ACHN (cell line): ENCODE results near the gene CCDC47.
A peak's percentile ranks its signal among the peaks of the same experiment; 100 is the strongest.

Source experiments
- DNase-seq: peaks from one replicate; pipeline ENCODE4 v3.0.0-alpha.2; 2015
- in situ Hi-C: cut with HindIII; loops from 2 replicates; pipeline ENCODE4 v1.10.0; 2017; ENCODE audit warnings: low sequenced_read_pairs, low pct_ligation_motif_present, low pct_unique_long_range_greater_than_20kb

CCDC47 gene

DNA sequence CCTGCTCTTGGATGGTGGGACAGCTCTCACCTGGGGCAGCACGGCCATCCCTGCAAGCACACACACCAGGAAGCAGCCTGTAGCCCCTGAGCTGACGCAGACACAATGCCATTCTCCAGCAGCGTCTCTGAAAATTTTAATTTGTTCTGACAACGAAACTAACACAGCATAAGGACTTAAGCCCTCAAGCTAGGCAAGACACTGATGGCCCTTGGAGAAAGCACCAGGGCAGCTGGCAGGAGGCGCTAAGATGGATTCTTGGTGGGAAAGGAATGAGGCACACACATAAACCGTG lies 70.7 kb downstream of the CCDC47 start:
- no peak for DNase-seq
- in situ Hi-C loops, result no loop called here

DNA sequence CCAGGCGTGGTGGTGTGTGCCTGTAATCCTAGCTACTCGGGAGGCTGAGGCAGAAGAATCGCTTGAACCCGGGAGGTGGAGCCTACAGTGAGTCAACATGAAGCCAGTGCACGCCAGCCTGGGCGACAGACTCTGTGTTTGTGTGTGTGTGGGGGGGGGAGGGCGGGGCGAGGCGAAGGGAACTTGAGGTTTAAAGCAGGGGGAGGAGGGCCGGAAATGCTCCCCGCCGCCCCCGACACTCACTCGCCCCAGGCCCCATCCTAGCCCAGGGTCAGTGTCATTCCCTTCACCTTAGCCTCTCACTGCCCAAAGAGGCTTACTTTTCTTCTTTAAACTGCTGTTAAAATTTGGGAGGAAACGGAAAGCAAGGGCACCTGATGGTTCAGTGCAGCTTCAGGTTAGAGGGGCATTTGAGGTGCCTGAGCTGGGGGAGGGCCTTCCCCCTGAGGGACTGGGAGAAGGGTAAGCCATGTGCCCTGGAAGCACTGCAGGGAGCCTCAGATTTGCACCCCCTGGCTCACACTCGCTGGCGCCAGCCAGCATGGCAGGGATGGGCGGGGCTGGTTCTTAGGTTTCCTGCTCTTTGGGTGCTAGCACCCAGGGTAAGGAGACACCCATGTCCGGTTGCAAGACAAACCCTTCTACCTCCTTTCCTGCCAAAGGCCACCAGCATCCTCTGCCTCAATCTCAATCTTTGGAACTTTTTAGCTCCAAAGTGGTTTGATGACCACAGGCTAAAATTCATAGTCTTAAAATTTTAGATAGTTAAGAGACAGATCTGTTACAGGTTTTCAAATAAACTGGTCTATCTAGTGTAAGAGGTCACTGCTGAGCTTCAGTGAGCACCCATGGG lies 71.3 kb downstream of the CCDC47 start:
- no peak for DNase-seq
- in situ Hi-C loops, result no loop called here

DNA sequence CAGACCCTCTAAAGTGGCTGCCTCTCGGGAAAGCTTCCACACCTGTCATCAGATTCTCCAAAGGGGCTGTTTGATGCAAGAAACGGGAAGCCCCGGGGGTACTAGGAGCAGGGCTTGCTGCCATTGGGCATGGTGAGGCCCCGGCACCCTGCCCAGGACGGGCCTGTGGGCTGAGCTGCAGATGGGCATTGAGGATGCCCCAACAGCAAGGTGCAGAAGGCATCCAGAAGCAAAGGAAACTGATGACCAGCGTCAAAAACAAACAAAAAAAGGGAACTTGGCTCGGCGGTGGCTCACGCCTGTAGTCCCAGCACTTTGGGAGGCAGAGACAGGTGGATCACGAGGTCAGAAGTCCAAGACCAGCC lies 72.0 kb downstream of the CCDC47 start:
- in situ Hi-C loops, result no loop called here
- no peak for DNase-seq

DNA sequence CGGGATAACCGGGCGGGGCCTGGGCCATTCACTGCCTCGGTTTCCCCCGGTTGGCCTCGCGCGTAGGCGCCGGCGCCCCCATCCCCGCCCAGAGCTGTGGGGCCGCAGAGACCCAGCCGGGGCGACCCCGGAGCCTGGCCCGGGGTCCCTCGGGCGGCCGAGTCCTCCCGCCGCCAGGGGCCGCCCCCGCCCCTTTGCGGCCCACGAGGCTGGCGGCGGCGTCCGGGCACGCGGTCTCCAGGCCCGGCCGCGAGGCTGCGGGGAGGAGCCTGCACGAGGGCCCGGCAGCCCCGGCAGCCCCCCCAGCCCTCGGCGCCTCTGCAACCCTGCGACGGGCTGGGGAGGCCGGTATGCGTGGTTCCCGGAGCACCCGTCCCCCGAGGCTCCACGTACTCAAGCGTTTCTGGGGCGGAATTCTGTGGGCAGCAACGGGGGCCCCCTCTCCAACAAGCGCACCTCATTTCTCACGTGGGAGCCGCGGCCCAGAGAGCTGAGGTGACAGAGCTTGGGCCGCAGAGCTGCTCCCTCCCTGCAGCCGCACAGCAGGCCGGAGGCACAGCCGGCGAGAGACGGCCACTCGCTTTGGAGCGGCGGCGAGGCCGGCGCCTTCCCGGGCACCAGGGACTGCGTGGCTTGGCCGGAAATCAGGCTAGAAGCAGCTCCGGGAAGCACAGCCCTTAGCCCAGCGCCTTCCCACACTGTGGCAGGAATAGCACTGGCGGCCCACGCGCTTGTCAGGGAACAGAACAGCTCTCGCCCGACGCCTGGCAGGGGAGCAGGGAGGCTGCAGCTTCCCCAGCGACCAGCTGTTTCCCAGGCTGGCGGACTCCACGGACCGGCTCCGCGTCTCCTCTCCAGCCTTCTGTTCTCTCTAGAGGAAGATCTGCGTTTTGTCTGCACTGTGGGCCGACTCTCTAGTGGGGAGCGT lies 72.6 kb downstream of the CCDC47 start:
- no peak for DNase-seq
- in situ Hi-C loops, result no loop called here

DNA sequence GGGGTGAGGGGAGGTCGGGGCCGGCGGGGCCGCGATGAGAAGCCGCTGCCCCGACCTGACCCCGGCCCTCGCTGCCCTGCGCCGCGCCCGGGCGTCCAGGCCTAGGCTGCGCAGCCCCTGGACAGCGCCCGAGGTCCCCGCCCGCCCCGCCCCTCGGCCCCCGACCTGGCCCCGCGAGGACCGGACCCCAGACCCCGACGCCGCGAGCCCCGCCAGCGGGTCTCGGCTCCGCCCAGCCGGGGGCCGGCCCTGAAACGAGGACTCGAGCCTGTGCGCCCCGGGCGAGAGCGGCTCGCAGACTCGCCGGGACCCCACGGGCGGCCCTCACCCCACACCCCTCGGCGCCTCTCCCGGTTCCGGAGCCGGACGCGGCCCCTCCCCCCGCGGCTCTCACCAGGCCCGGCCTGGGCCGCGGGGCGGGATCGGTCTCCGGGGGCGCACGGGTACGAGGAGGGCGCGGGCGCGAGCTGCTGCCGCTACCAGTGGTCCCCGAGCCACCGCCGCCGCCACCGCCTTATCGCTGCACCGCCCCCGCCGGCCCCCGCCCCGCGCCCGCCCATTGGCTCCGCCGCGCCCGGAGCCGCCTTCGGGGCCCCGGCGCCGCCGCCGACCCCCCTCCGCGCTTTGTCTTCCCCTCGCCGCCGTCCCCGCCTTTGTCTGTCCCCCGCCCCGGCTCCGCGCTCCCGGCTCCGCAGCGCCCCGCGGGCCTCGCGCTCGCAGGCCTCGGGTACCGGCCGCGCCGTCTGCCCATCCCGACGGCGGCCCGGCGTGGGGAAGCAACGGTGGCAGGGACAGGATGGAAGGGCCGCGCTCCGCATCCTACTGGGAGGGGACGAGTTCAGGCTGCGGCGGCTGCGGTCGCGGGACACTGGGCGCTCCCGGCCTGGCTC lies 73.5 kb downstream of the CCDC47 start, which contains the start of gene LIMD2:
Gene LIMD2 (minus strand): TSS at position 488 of the 890 bp plus-strand sequence. CDS start 827 bp downstream, outside the sequence.
- DNase-seq, result peak; percentile 48
- in situ Hi-C loops, result no loop called here

DNA sequence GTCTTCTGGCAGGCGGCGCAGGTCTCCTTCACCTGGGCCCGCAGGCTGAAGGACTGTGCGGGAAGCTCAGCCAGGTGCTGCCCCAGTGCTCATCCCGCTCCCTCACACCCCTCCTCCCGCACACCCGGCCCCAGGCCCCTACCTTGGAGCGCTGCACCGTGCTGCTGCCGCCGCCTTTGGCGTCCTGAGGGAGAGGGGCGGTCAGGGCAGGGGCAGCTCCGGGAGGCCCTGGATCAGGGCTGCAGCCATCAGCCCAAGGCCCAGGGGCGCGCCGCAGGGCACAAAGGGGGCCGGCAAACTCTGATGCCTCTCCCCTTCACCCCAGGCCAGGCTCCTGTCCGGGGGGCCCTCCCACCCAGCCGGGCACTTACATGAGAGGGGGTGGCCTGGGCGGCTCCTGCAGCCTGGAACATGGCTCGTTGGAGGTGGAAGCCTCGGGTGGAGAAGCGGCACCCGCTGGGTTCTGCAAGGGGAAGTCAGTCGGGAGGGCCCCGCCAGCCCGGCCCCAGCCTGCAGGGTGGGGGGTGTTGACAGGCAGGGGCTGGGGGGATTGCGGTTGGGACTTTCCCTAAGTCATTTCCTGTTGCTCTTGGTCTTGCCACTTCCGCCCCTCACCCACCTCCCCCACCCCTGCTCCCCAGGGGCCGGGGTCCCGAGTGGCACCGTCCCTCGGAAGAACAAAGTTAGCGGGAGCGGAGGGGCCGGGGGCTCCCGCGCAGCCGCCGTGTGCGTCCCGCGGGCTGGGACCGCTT lies 74.3 kb downstream of the CCDC47 start:
- DNase-seq, result no peak
- in situ Hi-C loops, result no loop called here

DNA sequence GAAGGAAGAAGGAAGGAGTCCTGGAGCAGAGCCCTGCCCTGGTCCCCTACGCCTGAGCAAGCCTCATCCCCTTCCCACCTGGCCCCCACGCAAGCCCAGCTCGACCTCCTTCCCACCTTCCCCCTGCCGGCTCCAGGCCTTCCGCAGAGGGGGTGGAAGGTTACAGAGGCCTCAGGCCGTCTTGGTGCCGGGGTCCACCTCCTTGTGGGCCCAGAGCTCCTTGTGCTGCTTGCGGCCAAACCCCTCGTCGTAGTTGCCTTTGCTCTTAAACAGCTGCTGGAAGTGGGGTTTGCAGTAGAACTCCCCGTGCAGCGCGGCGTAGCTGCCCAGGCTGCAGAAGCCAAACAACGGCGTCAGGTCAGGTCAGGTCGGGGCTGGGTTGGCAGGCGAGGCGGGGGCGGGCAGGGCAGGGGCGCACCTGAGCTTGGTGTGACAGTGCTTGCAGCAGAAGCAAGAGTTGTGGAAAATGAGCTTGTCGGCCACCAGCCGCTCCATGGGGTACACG lies 75.0 kb downstream of the CCDC47 start:
- DNase-seq, result no peak
- in situ Hi-C loops, result no loop called here

DNA sequence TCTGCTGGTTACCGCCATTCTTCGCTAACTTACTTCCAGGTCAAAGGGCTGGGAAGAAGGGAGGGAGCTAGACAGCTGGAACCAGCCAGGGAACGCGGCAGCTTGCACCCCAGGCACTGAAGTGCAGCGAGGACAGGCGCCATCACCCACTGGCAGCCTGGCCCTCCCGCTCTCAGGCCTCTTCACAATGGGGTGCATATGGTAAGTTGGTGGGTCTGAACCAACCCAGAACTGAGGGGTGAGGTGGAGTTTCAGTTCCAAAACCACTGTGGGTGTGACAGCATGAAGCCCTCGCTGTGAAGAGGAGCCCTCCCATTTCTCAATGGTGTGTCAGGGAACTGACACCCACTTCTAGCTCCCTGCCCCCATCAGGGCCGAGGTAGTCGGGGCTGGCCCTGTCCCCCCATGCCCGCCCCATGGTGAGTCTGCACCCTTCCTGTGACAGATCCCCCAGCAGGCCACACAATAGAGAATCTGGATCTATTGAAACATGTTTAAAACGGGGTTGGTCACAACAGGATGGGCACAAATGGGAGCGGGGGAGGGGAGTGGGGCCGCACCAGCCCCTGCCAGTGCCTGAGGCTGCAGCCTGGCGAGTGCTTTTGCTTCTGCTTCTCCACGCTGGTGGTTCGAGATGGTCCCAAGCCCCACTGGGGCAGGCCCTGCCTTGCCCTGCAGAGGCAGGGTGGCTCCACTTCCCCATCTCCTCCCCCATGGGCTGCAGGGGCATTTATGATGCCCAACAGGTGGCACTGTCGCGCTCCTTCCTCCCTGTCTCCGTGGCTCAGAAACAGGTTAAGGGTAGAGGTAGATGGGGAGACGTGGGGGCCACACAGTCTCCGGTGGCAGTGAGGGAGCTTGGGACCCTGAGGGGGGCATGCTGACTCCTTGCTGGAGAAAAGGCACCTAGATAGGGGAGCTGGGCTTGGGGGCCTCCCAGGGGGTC lies 75.8 kb downstream of the CCDC47 start:
- DNase-seq, result peak; percentile 58
- in situ Hi-C loops, result no loop called here

DNA sequence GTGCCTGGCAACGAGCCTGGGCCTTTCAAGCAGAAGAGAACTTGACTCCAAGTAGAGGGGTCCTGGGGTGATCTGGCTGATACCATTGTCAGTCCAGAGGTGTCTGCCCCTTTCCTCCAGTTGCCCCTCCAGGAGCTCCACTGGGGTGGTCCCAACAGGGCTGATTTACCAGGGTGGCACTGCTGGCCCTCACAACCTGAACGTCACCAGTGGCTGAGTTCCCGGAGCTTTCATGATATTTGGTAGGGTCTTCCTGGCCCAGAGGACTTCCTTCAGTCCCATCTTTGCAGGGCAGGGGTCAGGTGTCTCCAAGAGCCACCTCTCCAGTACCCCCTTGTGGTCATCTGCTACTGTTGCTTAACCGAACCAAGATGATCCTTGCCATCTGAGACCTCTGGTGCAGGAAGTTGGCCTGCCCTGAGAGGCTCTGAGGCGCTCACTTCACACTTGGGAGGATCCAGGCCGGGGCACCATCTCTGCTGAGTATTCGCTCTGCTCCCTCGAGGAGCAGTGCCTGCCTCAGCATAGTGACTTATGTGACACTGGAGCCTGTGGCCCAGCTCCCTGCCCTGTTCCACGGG lies 76.9 kb downstream of the CCDC47 start:
- DNase-seq, result peak; percentile 55
- in situ Hi-C loops, result no loop called here

DNA sequence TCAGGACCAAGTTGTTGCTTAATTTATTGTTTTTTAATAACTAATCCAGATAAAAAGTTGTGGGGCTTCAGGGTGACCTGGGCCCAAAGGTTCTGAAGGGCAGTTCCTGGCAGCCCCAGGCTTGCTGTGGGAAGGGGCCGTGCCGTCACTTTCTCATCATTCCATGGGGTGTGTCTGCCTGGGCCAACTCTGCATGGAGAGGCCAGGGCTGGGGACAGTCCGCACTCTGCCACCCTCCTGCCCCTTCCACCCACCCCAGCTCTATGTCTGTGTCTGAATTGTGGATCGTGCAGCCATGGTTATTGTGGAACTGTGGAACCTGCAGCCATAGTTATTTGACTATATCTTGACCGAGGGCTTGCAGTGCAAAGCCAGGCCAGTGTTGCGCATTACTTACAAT lies 77.5 kb downstream of the CCDC47 start:
- DNase-seq, result no peak
- in situ Hi-C loops, result no loop called here
